H1 (cell line): ENCODE results near the gene TMEM129. TPM values are rescaled to one million over a fixed set of nuclear protein-coding genes. Genes with fewer than 3 reads are reported as not detected.
"Not testable (repeated sequence)": the region's sequence is repeated elsewhere in the genome, so short reads cannot be mapped to it uniquely, and the experiment has no call there.

Experiments used
- CTCF ChIA-PET: fragments of 300-600 bp; sonication (Branson Sonifier 250); formaldehyde crosslinking; loops from one replicate; lab custom pipeline; 2021; ENCODE audit not compliant: partially characterized antibody; lab: Charles Lee
- POLR2A ChIA-PET: fragments of 300-600 bp; sonication (Branson Sonifier 250); formaldehyde crosslinking; loops from one replicate; lab custom pipeline; 2021; ENCODE audit warnings: inconsistent platforms; ENCODE audit not compliant: partially characterized antibody; lab: Charles Lee
- DNase-seq, 2 experiments: peaks; one replicate each; pipeline versions ENCODE4 v3.0.0 to v3.0.0-alpha.2; 2010 to 2022; ENCODE audit warnings: low spot score in 2 of 2, low read depth in 1 of 2, mixed read lengths in 1 of 2
- FAIRE-seq: peaks from 2 replicates; lab custom pipeline; 2011; peaks lifted over from hg19 to GRCh38; lab: Jason Lieb, UNC
- H2AFZ ChIP-seq: 2 replicates; pipeline ENCODE4 v1.8.1; 2012; ENCODE audit warnings: low read length, inconsistent platforms
- H2AK5ac ChIP-seq: 2 replicates; pipeline ENCODE4 v1.6.1; 2013; ENCODE audit warnings: low read depth, low read length
- H2BK120ac ChIP-seq: replicated peaks from 2 replicates; pipeline ENCODE3; 2013; ENCODE audit warnings: low read depth, low read length, inconsistent platforms
- H2BK12ac ChIP-seq: 2 replicates; pipeline ENCODE4 v1.6.1; 2013; ENCODE audit warnings: low read depth, low read length
- H2BK15ac ChIP-seq: 2 replicates; pipeline ENCODE4 v1.6.1; 2013; ENCODE audit warnings: low read length
- H2BK20ac ChIP-seq: 2 replicates; pipeline ENCODE4 v1.6.1; 2013; ENCODE audit warnings: low read length
- H2BK5ac ChIP-seq: 2 replicates; pipeline ENCODE4 v1.6.1; 2013; ENCODE audit warnings: low read depth, low read length
- H3K14ac ChIP-seq: 2 replicates; pipeline ENCODE4 v1.6.1; 2013; ENCODE audit warnings: inconsistent platforms; ENCODE audit not compliant: insufficient read length
- H3K18ac ChIP-seq: 2 replicates; pipeline ENCODE4 v1.6.1; 2013; ENCODE audit warnings: low read length; ENCODE audit errors: extremely low read depth
- H3K23ac ChIP-seq: 2 replicates; pipeline ENCODE4 v1.6.1; 2013; ENCODE audit warnings: inconsistent platforms; ENCODE audit not compliant: insufficient read length
- H3K23me2 ChIP-seq: 2 replicates; pipeline ENCODE4 v1.6.1; 2013; ENCODE audit warnings: low read depth, low read length
- H3K27ac ChIP-seq: 2 replicates; pipeline ENCODE4 v1.6.1; 2011; ENCODE audit warnings: low read depth, low read length, inconsistent platforms
- H3K27me3 ChIP-seq, 4 experiments: replicated peaks in 1 of 4; 1 replicate in 1 of 4; 2 replicates in 3 of 4; pipeline versions ENCODE4 v1.6.1 to v1.8.1; 2011 to 2013; ENCODE audit warnings: low read length in 3 of 4, mild to moderate bottlenecking in 3 of 4, inconsistent platforms in 2 of 4, mixed read lengths in 2 of 4, moderate library complexity in 1 of 4; ENCODE audit not compliant: control insufficient read depth in 3 of 4, insufficient read depth in 3 of 4; ENCODE audit errors: extremely low read depth in 1 of 4
- H3K36me3 ChIP-seq, 4 experiments: 2 replicates each; pipeline versions ENCODE4 v1.6.1 to v1.8.1; 2011 to 2013; ENCODE audit warnings: mild to moderate bottlenecking in 4 of 4, low read length in 3 of 4, moderate library complexity in 2 of 4, control low read depth in 1 of 4, inconsistent platforms in 1 of 4; ENCODE audit not compliant: insufficient read depth in 4 of 4, control insufficient read depth in 2 of 4
- H3K4ac ChIP-seq: replicated peaks from 2 replicates; pipeline ENCODE3; 2013; ENCODE audit warnings: low read length, low read depth, mixed read lengths, inconsistent platforms; ENCODE audit not compliant: insufficient read length
- H3K4me1 ChIP-seq, 4 experiments: replicated peaks in 1 of 4; 1 replicate in 1 of 4; 2 replicates in 3 of 4; pipeline versions ENCODE4 v1.6.1 to v1.8.1; 2011 to 2013; ENCODE audit warnings: low read length in 3 of 4, inconsistent platforms in 2 of 4, mixed read lengths in 1 of 4; ENCODE audit not compliant: insufficient read depth in 4 of 4, control insufficient read depth in 3 of 4
- H3K4me2 ChIP-seq, 2 experiments: 2 replicates each; pipeline versions ENCODE4 v1.6.1 to v1.8.1; 2011 to 2013; ENCODE audit warnings: low read depth in 2 of 2, low read length in 2 of 2, control low read depth in 1 of 2, inconsistent platforms in 1 of 2, mild to moderate bottlenecking in 1 of 2; ENCODE audit not compliant: insufficient read depth in 1 of 2
- H3K4me3 ChIP-seq, 4 experiments: fragments of 200-600, 300-600 bp in 1 of 4; sonication (generic), shearing (Covaris generic), sonication (Bioruptor Twin) in 1 of 4; 2 replicates each; pipeline versions ENCODE4 v1.5.1 to v1.8.1; 2011 to 2016; ENCODE audit warnings: low read length in 4 of 4, low read depth in 3 of 4, control low read depth in 2 of 4, inconsistent platforms in 2 of 4, mild to moderate bottlenecking in 2 of 4, mixed read lengths in 1 of 4, moderate library complexity in 1 of 4; ENCODE audit not compliant: insufficient read depth in 2 of 4; ENCODE audit errors: extremely low read depth in 1 of 4
- H3K56ac ChIP-seq: replicated peaks from 2 replicates; pipeline ENCODE3; 2013; ENCODE audit warnings: low read depth, mild to moderate bottlenecking, mixed read lengths, low read length, inconsistent platforms; ENCODE audit not compliant: insufficient read length
- H3K79me1 ChIP-seq: 2 replicates; pipeline ENCODE4 v1.6.1; 2013; ENCODE audit warnings: low read depth, low read length, control low read depth
- H3K79me2 ChIP-seq, 2 experiments: 2 replicates each; pipeline versions ENCODE4 v1.6.1 to v1.8.1; 2012 to 2013; ENCODE audit warnings: low read length in 2 of 2, mild to moderate bottlenecking in 2 of 2, inconsistent platforms in 1 of 2; ENCODE audit not compliant: insufficient read depth in 2 of 2, control insufficient read depth in 1 of 2
- H3K9ac ChIP-seq, 4 experiments: replicated peaks in 1 of 4; 1 replicate in 1 of 4; 2 replicates in 3 of 4; pipeline versions ENCODE4 v1.6.1 to v1.8.1; 2011 to 2013; ENCODE audit warnings: low read depth in 3 of 4, low read length in 3 of 4, control low read depth in 2 of 4, mild to moderate bottlenecking in 2 of 4, moderate library complexity in 2 of 4, inconsistent platforms in 1 of 4; ENCODE audit errors: extremely low read depth in 1 of 4
- H3K9me3 ChIP-seq, 2 experiments: 2 replicates each; pipeline versions ENCODE4 v1.6.1 to v1.8.1; 2012 to 2013; ENCODE audit warnings: mild to moderate bottlenecking in 2 of 2, moderate library complexity in 2 of 2, control low read depth in 1 of 2, inconsistent platforms in 1 of 2, low read depth in 1 of 2, low read length in 1 of 2, mixed read lengths in 1 of 2; ENCODE audit not compliant: insufficient read depth in 2 of 2
- H4K20me1 ChIP-seq, 2 experiments: replicated peaks in 1 of 2; 2 replicates each; pipeline versions ENCODE3 to v1.8.1; 2011 to 2013; ENCODE audit warnings: inconsistent platforms in 2 of 2, low read length in 2 of 2, mild to moderate bottlenecking in 1 of 2; ENCODE audit not compliant: insufficient read depth in 2 of 2, control insufficient read depth in 1 of 2
- H4K5ac ChIP-seq: 2 replicates; pipeline ENCODE4 v1.6.1; 2013; ENCODE audit warnings: low read length, low read depth, mixed read lengths, inconsistent platforms; ENCODE audit not compliant: insufficient read length
- H4K8ac ChIP-seq: 2 replicates; pipeline ENCODE4 v1.8.0; 2013; ENCODE audit warnings: mild to moderate bottlenecking, moderate library complexity, low read length, inconsistent platforms; ENCODE audit not compliant: insufficient read depth; ENCODE audit errors: extremely low read depth
- H4K91ac ChIP-seq: replicated peaks from 2 replicates; pipeline ENCODE3; 2013; ENCODE audit warnings: low read length, mixed read lengths, inconsistent platforms; ENCODE audit not compliant: insufficient read length
- TAF7 ChIP-seq: optimal IDR thresholded peaks from 2 replicates; pipeline ENCODE3; 2011; ENCODE audit warnings: low read depth, mild to moderate bottlenecking, inconsistent platforms, low read length, moderate library complexity, borderline replicate concordance
- USF2 ChIP-seq: IDR thresholded peaks from 2 replicates; pipeline ENCODE4 v1.6.1; 2011; ENCODE audit warnings: low read length, improper control_type of control experiment
- WGBS, 2 experiments: shearing (Covaris generic) in 1 of 2; methylation state at CpG; one replicate each; pipeline versions ENCODE4 v1.1.6 to v1.1.7; 2013 to 2015; ENCODE audit warnings: low lambda C conversion rate in 2 of 2, mixed read lengths in 2 of 2, inconsistent platforms in 1 of 2, low coverage in 1 of 2, missing lambda C conversion rate in 1 of 2; ENCODE audit not compliant: insufficient replicate concordance in 2 of 2, insufficient coverage in 1 of 2, insufficient read length in 1 of 2; ENCODE audit errors: extremely low coverage in 1 of 2, missing lambda C conversion rate in 1 of 2; 5-methylcytosine and 5-hydroxymethylcytosine counted together
- polyA plus RNA-seq, 7 experiments: library from polyadenylated mRNA; depleted of rRNA in 3 of 7; stranded (reverse) in 5 of 7; unstranded in 2 of 7; fragments of >200 nt in 5 of 7; fragments of 200-250 nt in 2 of 7; gene quantifications; 1 replicate in 5 of 7; 2 replicates in 1 of 7; 4 replicates in 1 of 7; pipeline versions ENCODE4 v1.2.1 to v1.2.3, GENCODE V29; 2011 to 2013; ENCODE audit warnings: missing spikeins in 2 of 7, mixed read lengths in 2 of 7
- total RNA-seq: library from RNA; stranded (reverse); fragmentation: NEBNext Ultra II Directional; extraction: Animal tissue kit (Norgen Biotek cat#: 25700); gene quantifications from 2 replicates; pipeline ENCODE4 v1.2.1, GENCODE V29; 2021

TMEM129 gene
- total and polyA plus RNA-seq, 2 of the 8 experiments (the other 6 are each of a cell fraction or from before 2014, with no cell fraction given): 31.5 to 58.7 TPM

- no peak for TF ChIP-seq USF2
- TF ChIP-seq TAF7: no peak
- TF ChIP-seq, all 59 proteins: peak for 0
Measured at GRCh38 chr4:1673671-1674070, 47.5 kb downstream of the TMEM129 start (continued).

- H3K23me2 ChIP-seq, H2BK5ac ChIP-seq, H3K18ac ChIP-seq, H3K4ac ChIP-seq, H3K4me3 ChIP-seq, H3K56ac ChIP-seq, H3K9ac ChIP-seq, H3K27ac ChIP-seq, H3K4me2 ChIP-seq, H3K23ac ChIP-seq, H2BK120ac ChIP-seq, H2AFZ ChIP-seq, H2BK12ac ChIP-seq, H2BK15ac ChIP-seq, H3K36me3 ChIP-seq, DNase-seq, H3K27me3 ChIP-seq, H3K9me3 ChIP-seq, H3K4me1 ChIP-seq, H4K20me1 ChIP-seq, H3K14ac ChIP-seq, H2BK20ac ChIP-seq, H3K79me2 ChIP-seq, H2AK5ac ChIP-seq, H4K91ac ChIP-seq, H3K79me1 ChIP-seq, H4K5ac ChIP-seq, FAIRE-seq: not testable (repeated sequence)
- 88% methylated on average over 19 of the region's 20 CpGs; no CpG with 5 or more reads in 1 of the 2 experiments for WGBS, 2 experiments
- H4K8ac ChIP-seq: peak overlapping the region; percentile 42; the same call in 1 of the 2 replicates
- CTCF ChIA-PET: interaction anchor here (0.7 to 1.8 kb wide), 5 partner anchors 12 to 139 kb away, joined by 3 to 4 read pairs (median 3); no protein-coding TSS in a partner anchor
- POLR2A ChIA-PET: interaction anchor here (1.2 kb wide), 1 partner anchor 12 kb away, joined by 3 read pairs; no protein-coding TSS in a partner anchor
Measured at GRCh38 chr4:1671011-1671410, 50.1 kb downstream of the TMEM129 start.
